K562 (cell line): ENCODE data around the gene APOC1. TPM values are rescaled to one million over a fixed set of nuclear protein-coding genes. Genes with fewer than 3 reads are reported as not detected.
A peak's percentile ranks its signal among the peaks of the same experiment; 100 is the strongest.

ENCODE experiments used
- ATAC-seq: fragments of 200-7000 bp; cut with Tn5 transposase; 3 replicates; pipeline ENCODE4 v1.9.1; 2020; ENCODE audit warnings: moderate library complexity
- BruUV-seq: library from RNA; stranded (reverse); fragments of 400-500 nt; replicated peaks from 2 replicates; lab custom pipeline; 2021; lab: Mats Ljungman, UMichigan
- CTCF ChIA-PET: fragments of 300-600 bp; formaldehyde crosslinking; extraction: SDS; loops from one replicate; lab custom pipeline; 2021; ENCODE audit warnings: low intra/inter-chr PET ratio; lab: Yijun Ruan, JAX
- POLR2A ChIA-PET: fragments of 300-600, 350-650 bp; sonication (Branson Sonifier 250); formaldehyde crosslinking; extraction: SDS; loops from one replicate; lab custom pipeline; 2021; ENCODE audit warnings: antibody characterized with exemption, inconsistent platforms; lab: Yijun Ruan, JAX
- DNase-seq, 4 experiments: peaks; one replicate each; pipeline versions ENCODE4 v3.0.0 to v3.0.0-alpha.2; 2011 to 2018; ENCODE audit warnings: low spot score in 3 of 4, mixed read lengths in 3 of 4; ENCODE audit errors: extremely low read depth in 1 of 4
- FAIRE-seq: peaks from 2 replicates; lab custom pipeline; 2011; peaks lifted over from hg19 to GRCh38; lab: Jason Lieb, UNC
- H2AFZ ChIP-seq: 2 replicates; pipeline ENCODE4 v1.6.0; 2011; ENCODE audit warnings: low read depth, low read length, control low read depth, inconsistent platforms
- H3K27ac ChIP-seq: fragments of 200-600 bp; 3 replicates; pipeline ENCODE4 v1.8.0; 2011; ENCODE audit warnings: low read depth, mild to moderate bottlenecking, control low read depth, inconsistent platforms, low read length, moderate library complexity, mixed read lengths; ENCODE audit errors: extremely low read depth
- H3K27me3 ChIP-seq, 2 experiments: fragments of 300-600 bp in 1 of 2; 2 replicates in 1 of 2; 3 replicates in 1 of 2; pipeline versions ENCODE4 v1.6.0 to v1.8.0; 2011; ENCODE audit warnings: inconsistent platforms in 2 of 2, low read length in 2 of 2, mild to moderate bottlenecking in 1 of 2, mixed read lengths in 1 of 2, moderate library complexity in 1 of 2; ENCODE audit not compliant: control insufficient read depth in 2 of 2, insufficient read depth in 2 of 2
- H3K36me3 ChIP-seq: fragments of 300-600 bp; 3 replicates; pipeline ENCODE4 v1.8.0; 2011; ENCODE audit warnings: mild to moderate bottlenecking, low read length, inconsistent platforms; ENCODE audit not compliant: control insufficient read depth, insufficient read depth
- H3K4me1 ChIP-seq, 2 experiments: fragments of 200-600 bp in 1 of 2; replicated peaks in 1 of 2; 2 replicates in 1 of 2; 3 replicates in 1 of 2; pipeline versions ENCODE4 v1.5.1 to v1.8.0; 2011; ENCODE audit warnings: inconsistent platforms in 2 of 2, low read length in 2 of 2, mild to moderate bottlenecking in 1 of 2, mixed read lengths in 1 of 2, moderate library complexity in 1 of 2; ENCODE audit not compliant: control insufficient read depth in 2 of 2, insufficient read depth in 2 of 2
- H3K4me2 ChIP-seq: 2 replicates; pipeline ENCODE4 v1.6.1; 2011; ENCODE audit warnings: low read length, control low read depth, inconsistent platforms, mixed read lengths; ENCODE audit not compliant: insufficient read depth
- H3K4me3 ChIP-seq: fragments of 200-600 bp; sonication (generic), shearing (Covaris generic); 2 replicates; pipeline ENCODE4 v1.5.1; 2016; ENCODE audit warnings: control low read depth, inconsistent platforms
- H3K79me2 ChIP-seq: fragments of 200-600 bp; 3 replicates; pipeline ENCODE4 v1.8.0; 2011; ENCODE audit warnings: low read length, inconsistent platforms; ENCODE audit not compliant: control insufficient read depth, insufficient read depth
- H3K9ac ChIP-seq, 2 experiments: 2 replicates each; pipeline versions ENCODE4 v1.6.0 to v1.6.1; 2011; ENCODE audit warnings: low read depth in 2 of 2, low read length in 2 of 2, control low read depth in 1 of 2, inconsistent platforms in 1 of 2, mild to moderate bottlenecking in 1 of 2, mixed read lengths in 1 of 2; ENCODE audit not compliant: insufficient read depth in 1 of 2
- H3K9me1 ChIP-seq: one replicate; pipeline ENCODE4 v1.6.0; 2011; ENCODE audit warnings: inconsistent platforms, mild to moderate bottlenecking, low read length, moderate library complexity; ENCODE audit not compliant: control insufficient read depth, insufficient read depth
- H3K9me3 ChIP-seq: replicated peaks from 2 replicates; pipeline ENCODE4 v1.5.1; 2011; ENCODE audit warnings: low read depth, low read length, inconsistent platforms; ENCODE audit not compliant: control insufficient read depth, insufficient read depth
- H4K20me1 ChIP-seq: replicated peaks from 2 replicates; pipeline ENCODE4 v1.6.1; 2011; ENCODE audit warnings: low read length, inconsistent platforms, mixed read lengths; ENCODE audit not compliant: control insufficient read depth, insufficient read depth
- BCOR ChIP-seq: fragments of 450-650 bp; IDR thresholded peaks from 2 replicates; pipeline ENCODE4 v1.6.1; 2016
- BDP1 ChIP-seq: IDR thresholded peaks from 3 replicates; pipeline ENCODE4 v1.6.1; 2011; ENCODE audit not compliant: insufficient read length, insufficient read depth
- CBFA2T3 ChIP-seq: fragments of 450-650 bp; IDR thresholded peaks from 2 replicates; pipeline ENCODE4 v1.6.1; 2017
- COPS2 ChIP-seq: fragments of 450-650 bp; conservative IDR thresholded peaks from 2 replicates; pipeline ENCODE4 v1.6.1; 2016; ENCODE audit warnings: mild to moderate bottlenecking, moderate library complexity
- DPF2 ChIP-seq: fragments of 450-650 bp; IDR thresholded peaks from 2 replicates; pipeline ENCODE4 v1.6.1; 2016
- LARP7 ChIP-seq: fragments of 450-650 bp; IDR thresholded peaks from 2 replicates; pipeline ENCODE4 v1.6.1; 2016
- MXI1 ChIP-seq: IDR thresholded peaks from 2 replicates; pipeline ENCODE4 v1.6.1; 2011; ENCODE audit warnings: low read depth, mild to moderate bottlenecking, improper control_type of control experiment, low read length
- SP2 ChIP-seq: IDR thresholded peaks from 2 replicates; pipeline ENCODE4 v1.6.1; 2011; ENCODE audit warnings: mild to moderate bottlenecking, low read depth, low read length, moderate library complexity; ENCODE audit not compliant: poor library complexity, severe bottlenecking; ENCODE audit errors: extremely low read depth
- TAF9B ChIP-seq: fragments of 450-650 bp; IDR thresholded peaks from 2 replicates; pipeline ENCODE4 v1.6.1; 2018; ENCODE audit warnings: mild to moderate bottlenecking; ENCODE audit not compliant: partially characterized antibody
- XRCC4 ChIP-seq: IDR thresholded peaks from one replicate; pipeline ENCODE4 v1.6.1; 2011; ENCODE audit not compliant: insufficient read depth, insufficient read length; ENCODE audit errors: extremely low read depth
- WGBS: fragments of 100-300 bp; shearing (Covaris generic); methylation state at CpG from one replicate; pipeline ENCODE4 v1.1.6; 2016; ENCODE audit warnings: low coverage, mixed read lengths; ENCODE audit not compliant: insufficient coverage; ENCODE audit errors: missing lambda C conversion rate; 5-methylcytosine and 5-hydroxymethylcytosine counted together
- in situ Hi-C: fragments of 300-500 bp; cut with MboI; formaldehyde crosslinking; loops from 4 replicates; pipeline ENCODE4 v1.15.0; 2018; ENCODE audit warnings: inconsistent platforms, mixed read lengths
- intact Hi-C: fragments of 100-400 bp; cut with micrococcal nuclease; formaldehyde crosslinking; loops from 2 replicates; pipeline ENCODE4 v1.14.2; 2022
- polyA plus RNA-seq, 8 experiments: library from polyadenylated mRNA; depleted of rRNA in 4 of 8; stranded (reverse) in 5 of 8; unstranded in 3 of 8; fragments of >200 nt; fragmentation: Nextera tagmentation in 2 of 8; fragmentation: Illumina TruSeq in 1 of 8; extraction: Ambion mirVana in 2 of 8; extraction: Trizol in 1 of 8; gene quantifications; 2 replicates each; pipeline versions ENCODE4 v1.2.1 to v1.2.3, GENCODE V29; 2011 to 2014; ENCODE audit warnings: inconsistent platforms in 1 of 8, missing spikeins in 1 of 8
- total RNA-seq, 7 experiments: library from RNA; depleted of rRNA in 6 of 7; stranded (reverse); fragments of >200 nt in 6 of 7; fragmentation: Illumina TruSeq in 2 of 7; extraction: Trizol in 2 of 7; gene quantifications; 2 replicates each; pipeline versions ENCODE4 v1.2.1 to v1.2.3, GENCODE V29; 2011 to 2021; ENCODE audit warnings: low replicate concordance in 1 of 7
- TF ChIP-seq, protein P1 (sequence below), 2 experiments: fragments of 450-650 bp; IDR thresholded peaks; 2 replicates each; pipeline ENCODE4 v1.6.1; 2016
- TF ChIP-seq, protein P2 (sequence below): fragments of 450-650 bp; formaldehyde crosslinking; IDR thresholded peaks from 2 replicates; pipeline ENCODE4 v1.4.0; 2020; ENCODE audit warnings: mild to moderate bottlenecking, moderate library complexity

Gene APOC1
- total and polyA plus RNA-seq, 9 of the 15 experiments (the other 6 are each of a cell fraction or from before 2014, with no cell fraction given): 115 to 408 (median 220) TPM

DNA sequence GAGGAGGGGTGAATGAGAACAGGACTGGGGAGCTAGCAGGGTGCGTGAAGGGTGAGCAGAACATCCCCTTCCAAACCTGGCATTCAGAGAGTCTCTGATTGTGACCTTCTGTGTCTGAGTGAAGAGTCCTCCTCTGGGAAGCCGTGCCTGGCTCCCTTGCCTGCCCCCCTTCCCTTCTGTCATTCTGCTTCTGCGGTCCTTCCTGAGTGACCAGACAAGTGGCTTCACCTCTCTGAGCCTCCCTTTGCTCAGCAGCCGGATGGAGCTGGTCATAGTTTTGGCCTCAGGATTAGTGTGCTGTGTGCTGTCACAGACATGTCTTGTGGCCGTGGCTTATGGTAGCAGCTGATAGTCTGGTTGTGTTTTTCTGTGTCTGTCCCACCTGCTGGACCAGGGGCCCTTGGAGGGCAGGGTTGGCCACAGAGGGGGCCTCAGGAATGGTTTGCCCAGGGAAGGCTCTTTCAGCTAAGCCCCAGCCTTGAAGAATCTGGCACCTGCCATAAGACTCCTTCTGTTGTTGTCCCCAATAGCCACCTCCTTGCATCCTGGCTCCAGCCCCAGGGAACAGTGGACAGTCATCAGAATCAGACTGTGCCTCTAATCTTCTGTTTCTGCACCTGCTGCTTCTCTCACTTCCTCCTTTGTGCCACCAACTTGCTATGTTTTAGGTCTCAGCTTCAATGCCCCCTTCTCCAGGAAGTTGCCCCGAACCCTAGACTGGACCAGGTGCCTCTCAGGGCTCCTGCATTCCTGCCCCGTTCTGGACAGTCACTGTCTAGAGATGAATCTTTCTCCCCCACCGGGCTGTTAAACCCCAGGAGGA, 46.7 kb downstream of the APOC1 start:
- no peak for DNase-seq
- H3K36me3 ChIP-seq: peaks cover 62% of the 10 kb centered on the region; the same call in 2 of the 3 replicates
- peaks cover 17% of the 10 kb centered on the region for H4K20me1 ChIP-seq
- TF ChIP-seq TAF9B: no peak
- TF ChIP-seq COPS2: no peak
- TF ChIP-seq, protein P1, sequence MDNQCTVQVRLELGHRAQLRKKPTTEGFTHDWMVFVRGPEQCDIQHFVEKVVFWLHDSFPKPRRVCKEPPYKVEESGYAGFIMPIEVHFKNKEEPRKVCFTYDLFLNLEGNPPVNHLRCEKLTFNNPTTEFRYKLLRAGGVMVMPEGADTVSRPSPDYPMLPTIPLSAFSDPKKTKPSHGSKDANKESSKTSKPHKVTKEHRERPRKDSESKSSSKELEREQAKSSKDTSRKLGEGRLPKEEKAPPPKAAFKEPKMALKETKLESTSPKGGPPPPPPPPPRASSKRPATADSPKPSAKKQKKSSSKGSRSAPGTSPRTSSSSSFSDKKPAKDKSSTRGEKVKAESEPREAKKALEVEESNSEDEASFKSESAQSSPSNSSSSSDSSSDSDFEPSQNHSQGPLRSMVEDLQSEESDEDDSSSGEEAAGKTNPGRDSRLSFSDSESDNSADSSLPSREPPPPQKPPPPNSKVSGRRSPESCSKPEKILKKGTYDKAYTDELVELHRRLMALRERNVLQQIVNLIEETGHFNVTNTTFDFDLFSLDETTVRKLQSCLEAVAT (IDR thresholded peaks at IDR 0.05): no peak
- no peak for TF ChIP-seq MXI1
- no peak for TF ChIP-seq LARP7
- TF ChIP-seq DPF2: no peak
- TF ChIP-seq BDP1: no peak
- no peak for TF ChIP-seq CBFA2T3
- TF ChIP-seq, protein P2, sequence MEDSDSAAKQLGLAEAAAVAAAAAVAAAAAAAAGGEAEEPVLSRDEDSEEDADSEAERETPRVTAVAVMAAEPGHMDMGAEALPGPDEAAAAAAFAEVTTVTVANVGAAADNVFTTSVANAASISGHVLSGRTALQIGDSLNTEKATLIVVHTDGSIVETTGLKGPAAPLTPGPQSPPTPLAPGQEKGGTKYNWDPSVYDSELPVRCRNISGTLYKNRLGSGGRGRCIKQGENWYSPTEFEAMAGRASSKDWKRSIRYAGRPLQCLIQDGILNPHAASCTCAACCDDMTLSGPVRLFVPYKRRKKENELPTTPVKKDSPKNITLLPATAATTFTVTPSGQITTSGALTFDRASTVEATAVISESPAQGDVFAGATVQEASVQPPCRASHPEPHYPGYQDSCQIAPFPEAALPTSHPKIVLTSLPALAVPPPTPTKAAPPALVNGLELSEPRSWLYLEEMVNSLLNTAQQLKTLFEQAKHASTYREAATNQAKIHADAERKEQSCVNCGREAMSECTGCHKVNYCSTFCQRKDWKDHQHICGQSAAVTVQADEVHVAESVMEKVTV: no peak
- no peak for TF ChIP-seq BCOR
- no peak for TF ChIP-seq XRCC4
- no peak for TF ChIP-seq SP2
- TF ChIP-seq, all 486 proteins: peak for 0
- ATAC-seq (no peak), FAIRE-seq (no peak)
- H3K4me1 ChIP-seq: peaks cover 13% of the 10 kb centered on the region in 2 experiments; a peak in 4 of 5 replicates
- H2AFZ ChIP-seq: no peak overlapping the region
- peaks cover 53% of the 10 kb centered on the region for H3K79me2 ChIP-seq
- in situ Hi-C loops: no loop called here
- ChIA-PET CTCF (no interaction called here), POLR2A (no interaction called here)
- no peaks in the 10 kb centered on the region for H3K9me3 ChIP-seq
- peaks cover 9% of the 10 kb centered on the region for H3K9me1 ChIP-seq
- H3K27me3 ChIP-seq: no peaks in the 10 kb centered on the region
- BruUV-seq: no TSS peak
- H3K27ac ChIP-seq: no peak overlapping the region
- 84% methylated on average over 7 of the region's 8 CpGs for WGBS
- peak overlapping the region in 1 of 2 experiments; percentile 72; a peak in 2 of 4 replicates for H3K9ac ChIP-seq
- no peak overlapping the region for H3K4me3 ChIP-seq
- intact Hi-C loops: no loop called here
- no peak overlapping the region for H3K4me2 ChIP-seq
